ENCODE measurements around the gene TNNT3. TPM values are rescaled to one million over a fixed set of nuclear protein-coding genes. Genes with fewer than 3 reads are reported as not detected.

The TNNT3 gene
- 2.6 and 4.4 TPM in 2 replicates for total RNA-seq
- long read RNA-seq = 0 reads

GRCh38 chr11:1919391-1920127 is at the start of gene TNNT3:
TSS of gene TNNT3 (plus strand) at chr11:1919703. CDS start at chr11:1922875, 3,172 bp downstream.
- Mint-ChIP-seq H3K36me3 (ENCODE audit: unreplicated experiment) (no peaks in the 10 kb centered on the region), H3K4me3 (ENCODE audit: unreplicated experiment) (no peak within 1 kb of the TSS), H3K9me3 (ENCODE audit: unreplicated experiment) (no peaks in the 10 kb centered on the region), H3K27me3 (ENCODE audit: unreplicated experiment) (no peaks in the 10 kb centered on the region), H3K4me1 (ENCODE audit: unreplicated experiment) (peaks cover 10% of the 10 kb centered on the region), H3K27ac (ENCODE audit: unreplicated experiment) (no peak within 1 kb of the TSS)
- no peak for TF ChIP-seq CTCF (IDR thresholded peaks at IDR 0.05)
- no peak for DNase-seq (ENCODE audit: extremely low spot score, unreplicated experiment)

- Mint-ChIP-seq H3K27ac (ENCODE audit: unreplicated experiment) (peak overlapping the region; percentile 76), H3K36me3 (ENCODE audit: unreplicated experiment) (no peaks in the 10 kb centered on the region), H3K4me1 (ENCODE audit: unreplicated experiment) (peaks cover 75% of the 10 kb centered on the region), H3K9me3 (ENCODE audit: unreplicated experiment) (no peaks in the 10 kb centered on the region), H3K4me3 (ENCODE audit: unreplicated experiment) (peak overlapping the region; percentile 71), H3K27me3 (ENCODE audit: unreplicated experiment) (no peaks in the 10 kb centered on the region)
- TF ChIP-seq CTCF (IDR thresholded peaks at IDR 0.05) = no peak
- no peak for DNase-seq (ENCODE audit: extremely low spot score, unreplicated experiment)
Measured at GRCh38 chr11:1870326-1870696, 49.2 kb upstream of the TNNT3 start.

- peaks cover 73% of the 10 kb centered on the region for H3K4me1 Mint-ChIP-seq (ENCODE audit: unreplicated experiment)
- peak overlapping the region; percentile 76 for H3K27ac Mint-ChIP-seq (ENCODE audit: unreplicated experiment)
- no peak for TF ChIP-seq CTCF (IDR thresholded peaks at IDR 0.05)
- H3K36me3 Mint-ChIP-seq (ENCODE audit: unreplicated experiment) = no peaks in the 10 kb centered on the region
- no peaks in the 10 kb centered on the region for H3K9me3 Mint-ChIP-seq (ENCODE audit: unreplicated experiment)
- no peak for DNase-seq (ENCODE audit: extremely low spot score, unreplicated experiment)
- H3K4me3 Mint-ChIP-seq (ENCODE audit: unreplicated experiment) = peak overlapping the region; percentile 71
- H3K27me3 Mint-ChIP-seq (ENCODE audit: unreplicated experiment) = no peaks in the 10 kb centered on the region
Measured at GRCh38 chr11:1870721-1871466, 48.6 kb upstream of the TNNT3 start.

- DNase-seq (ENCODE audit: extremely low spot score, unreplicated experiment) = no peak
- no peak for TF ChIP-seq CTCF (IDR thresholded peaks at IDR 0.05)
- peak overlapping the region; percentile 71 for H3K4me3 Mint-ChIP-seq (ENCODE audit: unreplicated experiment)
- H3K9me3 Mint-ChIP-seq (ENCODE audit: unreplicated experiment) = no peaks in the 10 kb centered on the region
- H3K27ac Mint-ChIP-seq (ENCODE audit: unreplicated experiment) = peak overlapping the region; percentile 94
- peaks cover 74% of the 10 kb centered on the region for H3K4me1 Mint-ChIP-seq (ENCODE audit: unreplicated experiment)
- no peaks in the 10 kb centered on the region for H3K36me3 Mint-ChIP-seq (ENCODE audit: unreplicated experiment)
- no peaks in the 10 kb centered on the region for H3K27me3 Mint-ChIP-seq (ENCODE audit: unreplicated experiment)
Measured at GRCh38 chr11:1871531-1871930, 48.0 kb upstream of the TNNT3 start.
